Measurements from ENCODE around the gene TTC4.

TTC4 gene

DNA sequence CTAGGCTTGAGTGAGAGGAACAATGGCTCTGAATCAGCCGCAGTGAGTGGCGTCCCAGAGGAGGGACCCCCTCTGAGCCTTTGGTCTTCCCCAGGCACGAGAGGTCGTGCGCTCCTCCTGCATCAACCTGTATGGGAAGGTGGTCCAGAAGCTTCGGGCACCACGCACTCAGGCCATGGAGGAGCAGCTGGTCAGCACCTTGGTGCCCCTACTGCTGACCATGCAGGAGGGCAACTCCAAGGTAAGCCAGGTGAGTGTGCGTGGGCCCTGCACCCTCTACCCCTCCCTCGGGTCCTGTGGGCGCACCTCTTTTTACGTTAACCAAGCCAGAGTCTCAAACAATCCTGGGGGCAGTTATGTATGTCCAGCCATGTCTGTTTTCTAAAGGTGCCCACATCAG lies 13.7 kb upstream of the TTC4 start:
- no peak for DNase-seq (ENCODE audit: low read depth in 3 of 3, low spot score in 1 of 3)

DNA sequence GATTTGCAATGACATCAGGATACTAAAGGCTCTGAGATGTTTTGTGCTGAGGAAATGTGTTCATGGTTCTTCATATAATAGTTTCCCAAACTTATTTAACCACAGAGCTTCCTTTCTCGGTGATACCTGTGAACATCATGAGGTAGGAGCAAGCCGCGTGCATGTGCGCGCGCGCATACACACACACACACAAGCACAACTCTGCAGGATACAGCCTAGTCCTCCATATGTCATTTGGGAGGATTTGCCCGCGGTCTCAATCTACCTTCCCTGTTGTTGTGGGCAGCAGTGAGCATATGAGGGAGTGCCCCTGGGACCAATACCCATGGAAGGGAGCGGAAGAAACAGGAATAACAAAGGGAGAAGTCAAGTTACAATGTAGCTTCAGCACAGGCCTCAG lies 12.2 kb upstream of the TTC4 start:
- no peak for DNase-seq (ENCODE audit: low read depth in 3 of 3, low spot score in 1 of 3)

DNA sequence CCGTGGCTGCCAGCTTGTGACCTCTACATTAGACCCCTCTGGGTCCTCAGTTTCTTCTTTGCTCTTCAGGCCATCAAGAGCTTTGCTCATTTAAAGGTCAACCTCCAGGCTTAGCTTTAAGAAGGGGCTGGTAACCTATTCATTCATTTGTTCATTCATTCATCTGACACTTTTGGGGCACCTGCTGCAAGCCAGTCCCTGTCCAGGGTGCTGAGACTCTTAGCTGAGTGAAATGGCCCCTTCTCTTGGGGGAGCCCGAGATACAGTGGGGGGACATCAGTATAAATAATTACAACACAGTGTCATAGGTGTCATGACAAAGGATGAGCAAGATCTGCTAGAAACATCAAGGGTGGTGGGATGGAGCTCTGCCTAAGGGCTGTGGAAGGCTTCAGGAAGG lies 10.5 kb upstream of the TTC4 start:
- DNase-seq (ENCODE audit: low read depth in 3 of 3, low spot score in 1 of 3) = no peak

DNA sequence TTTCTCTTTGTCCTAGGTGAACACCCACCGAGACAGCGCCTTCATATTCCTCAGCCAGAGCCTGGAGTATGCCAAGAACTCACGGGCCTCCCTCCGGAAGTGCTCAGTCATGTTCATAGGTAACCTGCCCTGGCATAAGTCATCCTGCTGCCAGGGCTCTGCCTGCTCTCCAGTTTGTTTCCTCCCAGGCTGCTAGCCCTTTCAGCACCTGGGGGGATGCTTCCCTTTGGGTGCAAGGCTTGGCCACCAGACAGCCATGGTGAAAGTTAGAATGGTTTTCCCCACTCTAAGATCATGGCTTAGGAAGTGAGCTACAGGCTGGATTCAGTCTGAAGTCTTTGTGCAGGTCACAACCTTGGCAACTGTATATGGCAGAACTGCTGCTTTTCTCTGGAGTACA lies 9.2 kb upstream of the TTC4 start:
- DNase-seq (ENCODE audit: low read depth in 3 of 3, low spot score in 1 of 3) = no peak

DNA sequence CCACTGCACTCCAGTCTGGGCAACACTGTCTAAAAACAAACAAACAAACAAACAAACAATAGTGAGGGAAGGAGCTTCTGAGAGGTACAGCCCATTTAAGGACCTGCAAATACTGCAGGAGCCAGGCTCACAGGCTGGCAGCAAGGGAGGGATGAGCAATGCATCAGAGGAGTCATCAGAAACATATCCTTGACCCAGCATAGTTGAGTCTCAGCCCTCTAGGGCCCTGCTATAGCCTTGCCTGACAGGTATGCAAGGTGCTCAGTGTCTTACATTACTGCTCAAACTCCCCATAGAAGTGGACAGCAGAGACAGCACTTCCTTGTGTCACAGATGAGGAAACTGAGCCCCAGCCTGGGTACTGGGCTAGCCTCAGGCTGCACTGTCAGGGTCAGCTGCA lies 7.3 kb upstream of the TTC4 start:
- no peak for DNase-seq (ENCODE audit: low read depth in 3 of 3, low spot score in 1 of 3)

DNA sequence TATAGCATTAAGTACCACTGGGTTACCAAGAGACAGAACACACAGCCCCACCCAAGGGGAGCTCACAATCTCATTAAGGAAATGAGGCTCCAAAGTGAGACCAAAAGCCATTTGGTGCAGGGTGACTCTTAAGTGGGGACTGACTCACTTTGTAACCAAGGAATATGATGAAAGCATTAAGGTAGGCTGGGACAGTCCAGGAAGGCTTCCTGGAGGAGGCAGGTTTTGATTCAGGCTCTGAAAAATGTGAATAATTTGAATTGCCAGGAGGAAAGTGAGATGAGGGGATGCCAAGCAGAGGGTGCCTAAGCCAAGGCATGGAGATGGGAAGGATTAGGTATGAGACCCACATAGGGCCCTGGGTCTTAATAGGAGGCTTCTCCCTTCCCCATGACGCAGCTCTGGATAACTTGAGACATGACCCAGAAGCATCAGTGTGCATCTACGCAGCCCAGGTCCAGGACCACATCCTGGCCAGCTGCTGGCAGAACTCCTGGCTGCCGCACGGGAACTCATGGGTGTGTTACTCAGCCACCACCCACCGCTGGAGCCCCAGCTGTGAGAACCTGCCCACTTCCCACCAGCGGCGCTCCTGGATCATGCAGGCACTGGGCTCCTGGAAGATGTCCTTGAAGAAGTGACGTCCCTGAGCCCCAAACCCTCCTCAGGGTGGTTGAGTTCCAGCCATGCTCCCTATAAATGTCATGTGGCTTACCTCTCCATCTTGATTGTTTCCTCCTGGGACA lies 5.9 kb upstream of the TTC4 start:
- no peak for DNase-seq (ENCODE audit: low read depth in 3 of 3, low spot score in 1 of 3)

DNA sequence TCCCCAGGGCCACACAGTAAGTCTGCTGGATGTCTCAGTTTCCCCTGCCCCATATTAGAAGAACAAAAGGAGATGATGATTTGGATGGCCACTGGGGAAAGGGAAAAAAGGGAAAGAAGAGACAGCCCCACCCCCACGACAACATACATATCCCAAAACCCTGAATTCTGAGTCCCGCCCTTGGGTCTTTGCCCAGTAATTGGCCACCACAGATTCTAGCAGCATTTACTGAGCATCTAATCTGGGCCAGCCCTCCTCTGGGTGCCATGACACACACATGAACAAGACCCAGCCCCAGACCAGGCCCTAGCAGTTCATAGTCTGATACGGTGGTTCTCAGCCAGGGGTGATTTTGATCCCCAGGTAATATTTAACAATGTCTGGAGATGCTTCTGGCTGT lies 5.2 kb upstream of the TTC4 start:
- DNase-seq (ENCODE audit: low read depth in 3 of 3, low spot score in 1 of 3) = no peak

DNA sequence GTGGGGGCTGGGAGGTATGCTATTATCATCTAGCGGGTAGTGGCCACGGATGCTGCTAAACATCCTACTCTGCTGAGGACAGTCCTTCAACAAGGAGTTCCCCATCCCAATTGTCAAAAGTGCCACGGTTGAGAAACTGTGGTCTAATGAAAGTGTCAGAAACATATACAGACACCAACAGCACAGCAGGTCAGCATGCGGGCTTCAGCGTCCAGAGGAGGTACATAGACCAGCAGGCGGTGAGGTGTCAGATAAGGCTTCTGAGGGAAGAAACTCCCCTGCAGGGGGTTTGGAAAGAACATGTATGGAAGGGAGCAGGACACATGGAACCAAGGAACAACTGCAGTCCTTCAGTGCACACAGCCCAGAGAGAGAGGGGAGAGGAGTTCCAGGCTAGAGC lies 4.8 kb upstream of the TTC4 start:
- DNase-seq (ENCODE audit: low read depth in 3 of 3, low spot score in 1 of 3) = no peak

DNA sequence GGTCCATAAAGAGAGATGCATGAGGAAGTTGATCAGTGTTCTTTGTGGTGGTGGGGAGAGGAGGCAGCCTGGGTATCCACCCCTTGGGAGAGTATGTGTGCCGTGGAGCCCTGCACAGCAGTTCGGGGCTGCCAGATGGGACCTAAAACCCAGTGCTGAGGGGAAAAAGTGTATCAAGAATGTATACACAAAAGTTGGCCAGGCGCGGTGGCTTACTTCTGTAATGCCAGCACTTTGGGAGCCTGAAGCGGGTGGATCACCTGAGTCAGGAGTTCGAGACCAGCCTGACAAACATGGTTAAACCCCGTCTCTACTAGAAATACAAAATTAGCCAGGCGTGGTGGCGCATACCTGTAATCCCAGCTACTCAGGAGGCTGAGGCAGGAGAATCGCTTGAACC lies 4.1 kb upstream of the TTC4 start:
- DNase-seq (ENCODE audit: low read depth in 3 of 3, low spot score in 1 of 3) = no peak

DNA sequence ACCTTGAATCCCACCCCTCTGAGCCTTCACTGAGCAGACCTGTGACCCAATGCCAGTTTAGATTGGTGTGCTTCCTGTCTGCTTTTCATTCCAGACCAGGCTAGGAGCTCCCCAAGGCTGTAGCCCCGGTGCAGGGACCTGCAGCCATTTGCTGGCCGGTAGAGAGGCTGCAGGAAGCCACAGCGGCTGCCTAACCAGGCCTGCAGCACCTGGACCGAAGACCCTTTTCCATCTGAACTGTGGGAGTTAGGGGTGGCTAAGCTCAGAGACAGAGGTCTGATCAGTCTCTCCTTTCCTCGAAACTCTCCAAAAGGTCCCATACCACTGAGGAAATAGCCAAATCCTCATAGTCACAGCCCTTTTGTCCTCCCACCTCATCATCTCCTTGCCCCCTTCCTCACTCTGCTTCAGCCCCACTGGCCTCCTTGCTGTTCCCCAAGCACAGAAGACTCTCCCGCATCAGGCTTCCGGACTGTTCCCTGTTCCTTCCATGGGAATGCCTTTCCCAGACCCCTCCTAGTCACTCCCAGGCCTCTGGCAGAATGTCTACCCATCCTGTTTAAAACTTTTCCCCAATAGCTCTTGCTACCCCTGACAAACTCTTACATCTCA lies 674 bp upstream of the TTC4 start:
- DNase-seq (ENCODE audit: low read depth in 3 of 3, low spot score in 1 of 3) = no peak

DNA sequence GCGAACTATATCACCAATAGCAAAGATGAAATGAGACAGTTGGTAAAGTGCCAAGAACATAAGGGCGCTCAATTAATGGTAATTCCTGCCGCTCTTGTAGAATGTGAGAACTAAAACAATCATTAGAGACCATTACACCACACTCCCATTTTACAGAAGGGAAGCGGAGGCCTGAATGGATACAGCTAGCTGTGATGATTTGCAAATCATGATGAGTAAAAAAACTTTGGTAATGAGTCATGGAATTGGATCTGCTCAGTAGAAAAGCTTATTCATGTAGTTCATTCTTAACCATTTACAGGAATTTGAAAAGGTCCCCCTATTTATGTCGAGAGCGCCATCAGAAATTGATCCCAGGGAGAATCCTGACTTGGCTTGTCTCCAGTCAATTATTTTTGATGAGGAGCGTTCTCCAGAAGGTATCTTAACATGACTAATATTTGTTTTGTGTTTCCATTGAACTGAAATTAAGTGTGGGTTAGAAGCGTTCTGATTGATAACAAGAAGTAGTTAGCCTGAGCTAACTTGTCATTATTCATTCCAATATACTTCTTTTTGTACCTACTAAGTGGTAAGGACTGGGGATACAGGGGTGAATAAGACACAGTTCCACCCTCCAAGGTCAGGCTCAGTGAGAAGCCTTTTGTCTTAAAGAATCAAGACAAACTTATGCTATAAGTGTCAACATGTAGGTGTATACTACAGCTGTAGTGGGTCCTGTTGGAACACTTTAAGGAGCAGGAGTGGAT lies 812 bp downstream of the TTC4 start:
- no peak for DNase-seq (ENCODE audit: low read depth in 3 of 3, low spot score in 1 of 3)

DNA sequence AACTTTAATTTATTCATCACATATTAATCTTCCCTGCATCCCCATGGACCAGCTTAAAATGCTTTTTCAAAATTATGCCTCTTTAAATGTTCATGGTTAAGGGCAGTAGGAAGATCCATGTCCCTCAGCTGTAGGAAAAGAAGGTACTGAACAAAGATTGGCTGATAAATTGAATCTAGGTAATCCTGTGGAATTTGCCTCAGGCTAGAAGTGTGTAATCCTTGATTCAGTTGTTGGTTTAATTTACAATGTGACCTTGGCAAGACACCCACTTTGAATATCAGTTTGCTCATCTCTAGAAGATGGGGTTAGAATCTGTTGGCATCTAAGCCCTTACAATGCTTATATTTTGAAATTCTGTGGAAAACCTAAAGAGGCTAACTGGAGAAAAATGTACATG lies 6.1 kb downstream of the TTC4 start:
- no peak for DNase-seq (ENCODE audit: low read depth in 3 of 3, low spot score in 1 of 3)

DNA sequence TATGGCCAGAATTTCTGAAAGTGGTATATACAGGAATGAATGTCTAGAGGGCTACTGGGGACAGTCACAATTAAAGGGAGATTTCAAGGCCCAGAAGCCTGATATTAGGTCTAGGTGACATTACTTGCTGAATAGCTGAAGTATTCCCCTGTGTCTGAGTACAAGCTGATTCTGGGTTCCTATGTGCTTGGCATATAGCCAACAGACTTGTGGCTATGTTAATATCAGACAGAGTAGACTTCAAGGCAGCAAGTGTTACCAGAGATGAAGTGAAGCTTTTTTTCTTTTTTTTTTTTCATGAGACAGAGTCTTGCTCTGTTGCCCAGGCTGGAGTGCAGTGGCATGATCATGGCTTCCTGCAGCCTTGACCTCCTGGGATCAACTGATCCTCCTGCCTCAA lies 8.3 kb downstream of the TTC4 start:
- DNase-seq (ENCODE audit: low read depth in 3 of 3, low spot score in 1 of 3) = no peak

DNA sequence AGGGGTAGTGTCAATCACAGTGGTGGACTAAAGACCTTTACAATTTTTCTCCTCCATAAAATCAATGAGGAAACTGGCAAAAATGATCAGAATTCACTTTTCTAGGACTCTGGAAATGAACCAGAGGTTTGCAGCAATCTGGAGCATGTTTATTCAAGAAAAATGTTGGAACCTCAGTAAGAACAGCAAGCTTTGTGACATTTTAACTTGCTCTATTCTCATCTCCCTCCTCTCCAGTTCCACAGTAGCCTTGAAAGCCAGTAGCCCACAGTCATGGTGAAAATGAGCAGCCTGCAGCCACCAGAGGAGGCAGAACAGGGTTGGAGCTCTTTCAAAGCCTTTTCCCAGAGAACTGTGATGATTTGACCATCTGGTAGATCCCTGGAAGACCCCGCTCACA lies 9.1 kb downstream of the TTC4 start:
- DNase-seq (ENCODE audit: low read depth in 3 of 3, low spot score in 1 of 3) = no peak

DNA sequence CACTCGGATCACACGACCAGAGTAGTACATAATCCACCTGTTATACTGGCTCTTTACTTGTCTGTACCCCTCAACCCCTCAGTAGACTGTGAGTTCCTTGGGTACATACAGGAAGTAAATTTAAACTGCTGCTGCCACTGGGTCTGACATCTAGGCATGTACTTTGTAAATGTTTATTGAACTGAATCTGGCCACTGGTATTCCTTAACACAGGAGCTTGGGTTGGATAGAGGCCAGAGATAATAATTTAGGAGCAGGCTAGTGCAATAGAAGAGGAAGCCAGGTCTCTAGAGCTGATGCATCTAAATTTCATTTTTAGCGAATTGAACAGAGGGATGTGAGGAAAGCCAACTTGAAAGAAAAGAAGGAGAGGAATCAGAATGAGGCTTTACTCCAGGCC lies 12.4 kb downstream of the TTC4 start:
- no peak for DNase-seq (ENCODE audit: low read depth in 3 of 3, low spot score in 1 of 3)

DNA sequence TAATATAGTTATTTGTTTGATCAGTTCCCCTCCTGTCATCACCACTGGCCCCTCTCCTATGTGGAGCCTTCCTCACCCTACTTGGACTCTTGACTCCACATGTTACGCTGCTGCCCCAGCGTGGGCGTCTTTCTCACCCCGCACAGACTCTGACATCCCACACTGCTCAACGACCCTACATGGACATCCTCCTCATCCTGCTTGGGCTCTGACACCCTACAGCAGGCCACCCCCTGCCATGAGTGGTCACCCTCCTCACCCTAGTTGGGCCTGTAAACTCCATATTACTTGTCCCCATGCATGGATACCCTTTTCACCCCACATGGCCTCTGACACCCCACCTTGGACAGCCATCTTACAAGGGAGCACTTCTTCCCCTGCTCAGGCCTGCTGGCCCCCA lies 21.0 kb downstream of the TTC4 start:
- no peak for DNase-seq (ENCODE audit: low read depth in 3 of 3, low spot score in 1 of 3)

DNA sequence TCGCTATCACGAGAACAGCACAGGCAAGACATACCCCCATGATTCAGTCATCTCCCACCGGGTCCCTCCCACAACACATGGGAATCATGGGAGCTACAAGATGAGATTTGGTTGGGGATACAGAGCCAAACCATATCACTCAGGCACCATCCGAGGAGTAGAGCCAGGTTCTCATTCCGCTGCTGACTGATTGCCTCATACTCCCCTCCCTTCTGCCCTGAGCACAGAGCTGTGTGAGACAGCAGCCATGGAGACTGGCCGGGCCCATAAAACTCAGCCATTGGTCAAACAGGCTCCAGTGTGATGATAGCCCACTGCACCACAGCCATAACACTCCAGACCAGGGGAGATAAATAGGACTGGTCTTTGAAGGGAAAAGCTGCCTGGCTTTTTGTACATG lies 22.6 kb downstream of the TTC4 start:
- no peak for DNase-seq (ENCODE audit: low read depth in 3 of 3, low spot score in 1 of 3)

DNA sequence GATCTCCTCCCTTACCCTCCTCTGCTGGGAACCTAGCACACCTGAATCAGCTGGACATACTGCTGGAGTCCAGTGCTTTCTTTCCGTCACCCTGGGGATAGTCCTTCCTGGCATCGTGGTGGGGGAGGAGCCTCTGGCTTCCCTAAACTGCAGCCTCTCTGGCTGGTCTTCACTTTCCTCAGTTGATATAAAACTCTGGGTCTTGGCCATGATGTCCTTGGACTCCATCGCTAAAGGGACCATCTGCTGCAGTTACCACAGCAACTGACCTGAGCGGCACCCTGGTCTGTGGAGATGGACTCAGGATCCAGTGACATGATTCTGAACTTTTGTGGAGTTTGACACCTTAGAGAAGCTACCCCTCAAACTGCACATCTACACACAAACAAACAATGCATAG lies 25.9 kb downstream of the TTC4 start:
- DNase-seq (ENCODE audit: low read depth in 3 of 3, low spot score in 1 of 3) = no peak

DNA sequence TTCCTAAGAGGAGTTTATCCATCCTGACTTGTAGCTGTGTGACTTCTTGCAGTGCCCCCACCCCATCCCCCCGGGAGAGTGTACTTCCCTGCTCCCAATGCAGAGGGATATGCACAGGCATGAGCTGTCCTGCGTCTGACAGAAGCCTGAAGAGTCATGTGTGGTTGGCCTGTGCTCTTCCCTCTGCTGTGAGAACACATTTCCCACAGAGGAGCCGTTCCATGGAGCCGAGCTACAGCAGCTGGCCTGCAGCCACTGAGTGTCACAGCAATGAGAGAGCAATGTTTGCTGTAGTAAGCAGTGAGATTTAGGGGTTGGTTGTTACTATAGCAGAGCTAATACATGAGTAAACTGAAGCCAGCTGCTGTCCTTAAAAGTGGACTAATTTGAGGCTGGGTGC lies 26.6 kb downstream of the TTC4 start:
- no peak for DNase-seq (ENCODE audit: low read depth in 3 of 3, low spot score in 1 of 3)

DNA sequence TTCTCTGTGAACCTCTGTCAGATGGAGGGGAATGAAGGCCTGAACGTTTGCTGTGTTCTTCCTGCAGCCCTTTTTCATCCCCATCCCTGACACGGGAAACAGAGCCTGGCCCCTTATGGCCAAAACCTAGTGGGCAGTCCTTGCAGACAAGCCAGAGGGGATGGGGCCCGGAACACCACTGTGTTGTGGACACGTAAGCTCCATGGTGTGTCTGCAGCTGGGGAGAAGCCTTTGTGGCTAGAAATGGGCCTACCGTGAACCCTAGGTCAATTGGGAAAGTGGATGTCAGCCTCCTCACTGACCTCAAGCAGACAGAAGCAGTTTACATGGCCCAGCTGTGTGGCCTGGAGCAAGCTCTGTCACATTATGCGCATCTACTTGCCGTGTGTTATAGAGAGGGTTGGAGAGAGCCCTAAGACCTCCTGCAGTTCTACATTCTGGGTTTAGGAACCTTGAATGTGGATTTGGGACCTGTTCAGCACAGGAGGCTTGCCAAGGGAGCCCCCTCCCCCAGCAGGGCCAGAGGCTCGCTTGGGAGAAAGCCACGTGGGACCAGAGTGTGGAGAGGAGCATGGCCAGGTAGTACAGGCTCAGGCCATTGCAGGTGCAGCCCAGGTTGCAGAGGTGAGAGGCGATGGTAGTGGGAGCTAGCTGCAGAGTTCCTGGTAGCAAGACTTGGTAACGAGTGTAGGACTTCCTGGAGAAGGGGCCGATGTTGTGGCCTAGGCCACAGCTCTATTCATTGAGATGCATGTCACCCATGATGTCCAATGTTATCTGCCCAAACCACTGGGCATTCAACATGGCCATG lies 28.0 kb downstream of the TTC4 start:
- no peak for DNase-seq (ENCODE audit: low read depth in 3 of 3, low spot score in 1 of 3)

DNA sequence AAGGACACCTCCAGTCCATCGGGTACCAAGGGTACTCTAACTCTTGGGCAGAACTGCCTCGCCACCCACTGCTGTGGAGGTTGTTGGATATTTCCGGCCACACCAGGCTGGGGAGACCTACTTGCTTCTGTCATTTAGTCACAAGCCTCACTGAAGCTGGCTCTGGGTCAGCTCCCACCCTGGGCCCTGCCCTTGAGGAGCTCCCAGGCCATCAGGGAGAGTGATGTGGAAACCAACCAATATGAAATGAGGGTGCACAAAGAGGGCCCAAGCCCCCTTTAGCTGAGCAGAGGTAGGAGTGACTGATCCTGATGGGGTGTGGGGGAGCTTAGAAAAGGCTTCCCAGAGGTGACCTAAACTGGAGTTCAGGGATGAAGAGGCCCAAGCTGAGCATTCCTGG lies 29.0 kb downstream of the TTC4 start:
- DNase-seq (ENCODE audit: low read depth in 3 of 3, low spot score in 1 of 3) = no peak

DNA sequence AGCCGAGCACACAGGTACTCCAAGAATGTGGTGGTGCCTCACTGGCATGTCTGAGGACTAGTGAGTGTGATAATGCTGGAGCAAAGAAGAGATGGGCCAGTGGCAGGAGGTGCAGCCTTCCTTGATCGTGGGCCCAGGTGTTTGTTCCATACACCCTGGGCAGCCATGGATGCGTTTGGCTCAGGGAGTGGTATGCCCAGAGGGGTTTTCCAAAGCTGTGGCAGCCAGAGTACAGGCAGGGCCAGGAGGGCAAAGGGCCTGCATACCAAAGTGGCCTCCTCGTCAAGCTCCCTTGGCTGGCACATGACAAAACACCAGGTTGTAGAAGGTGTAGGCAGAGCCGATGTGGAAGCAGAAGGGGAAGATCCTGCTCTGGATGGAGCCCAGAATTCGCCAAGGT lies 29.6 kb downstream of the TTC4 start:
- no peak for DNase-seq (ENCODE audit: low read depth in 3 of 3, low spot score in 1 of 3)

All from stimulated activated CD4-positive, alpha-beta T cell treated with anti-CD3 and anti-CD28 coated beads, TNF-alpha, amount 100 ng/mL, for 1 hour (primary cell).